Right renal cortex interstitium (tissue), 3 donors: ENCODE results near the gene B3GAT2. TPM values are rescaled to one million over a fixed set of nuclear protein-coding genes. Genes with fewer than 3 reads are reported as not detected.

Experiments
- DNase-seq, 3 donors: peaks; one replicate each; pipeline ENCODE4 v3.0.0-alpha.2; 2013; ENCODE audit warnings: low read depth in 3 of 3, low spot score in 2 of 3
- polyA plus RNA-seq, 3 donors: library from polyadenylated mRNA; unstranded; fragments of 120-200 nt; gene quantifications; one replicate each; pipeline ENCODE4 v1.2.1, GENCODE V29; 2013; ENCODE audit not compliant: insufficient read length in 3 of 3

The B3GAT2 gene
- polyA plus RNA-seq, 3 donors: 1.0 to 1.3 (median 1.1) TPM

DNA sequence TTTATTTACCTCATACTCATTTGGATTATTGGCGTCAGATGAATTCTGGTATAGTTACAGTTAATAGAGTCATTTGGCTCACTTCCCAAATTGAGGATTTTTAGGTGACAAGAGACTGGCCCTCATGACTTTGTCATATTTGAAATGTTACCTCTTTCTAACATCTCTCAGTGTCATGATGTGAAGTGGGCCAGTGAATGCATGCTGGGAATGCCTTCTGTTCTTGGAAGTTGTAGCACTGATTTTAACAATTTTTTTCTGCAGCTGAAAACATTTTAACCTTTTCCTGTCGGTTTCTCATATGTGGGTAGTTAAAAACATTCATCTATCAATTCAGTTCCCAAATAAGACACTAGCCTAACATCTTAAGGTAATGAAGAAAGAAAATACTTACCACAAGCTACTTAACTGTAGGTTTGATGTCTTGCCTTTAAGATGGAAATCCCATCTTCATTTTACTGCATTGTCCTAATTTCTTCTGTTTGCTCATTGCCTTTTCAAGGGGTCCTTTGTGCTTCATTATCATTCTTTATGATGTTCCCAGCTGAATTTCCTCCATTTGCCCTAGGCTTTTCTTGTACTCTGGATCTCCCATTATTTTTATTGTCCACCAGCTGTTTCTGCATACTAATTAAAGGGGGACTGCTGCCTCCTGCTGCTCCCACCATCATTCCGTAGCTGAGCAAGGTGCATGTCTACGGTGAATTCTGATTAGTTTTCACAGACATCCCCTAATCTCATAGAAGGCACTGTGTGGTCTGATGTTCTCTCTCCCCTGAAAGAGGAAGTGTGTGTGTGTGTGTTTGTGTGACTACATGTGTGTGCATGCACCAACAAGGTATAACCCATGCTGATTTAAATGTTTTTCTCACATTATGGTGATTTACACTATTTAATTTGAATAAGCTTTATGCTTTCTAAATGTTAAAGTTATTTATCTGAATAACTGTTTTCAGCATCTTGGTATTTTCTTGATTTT lies 109.5 kb downstream of the B3GAT2 start:
- no peak for DNase-seq

GRCh38 chr6:70846207-70846835 lies 110.5 kb downstream of the B3GAT2 start:
- DNase-seq: no peak

- DNase-seq: no peak
Measured at GRCh38 chr6:70844301-70844700, 112.6 kb downstream of the B3GAT2 start.

DNA sequence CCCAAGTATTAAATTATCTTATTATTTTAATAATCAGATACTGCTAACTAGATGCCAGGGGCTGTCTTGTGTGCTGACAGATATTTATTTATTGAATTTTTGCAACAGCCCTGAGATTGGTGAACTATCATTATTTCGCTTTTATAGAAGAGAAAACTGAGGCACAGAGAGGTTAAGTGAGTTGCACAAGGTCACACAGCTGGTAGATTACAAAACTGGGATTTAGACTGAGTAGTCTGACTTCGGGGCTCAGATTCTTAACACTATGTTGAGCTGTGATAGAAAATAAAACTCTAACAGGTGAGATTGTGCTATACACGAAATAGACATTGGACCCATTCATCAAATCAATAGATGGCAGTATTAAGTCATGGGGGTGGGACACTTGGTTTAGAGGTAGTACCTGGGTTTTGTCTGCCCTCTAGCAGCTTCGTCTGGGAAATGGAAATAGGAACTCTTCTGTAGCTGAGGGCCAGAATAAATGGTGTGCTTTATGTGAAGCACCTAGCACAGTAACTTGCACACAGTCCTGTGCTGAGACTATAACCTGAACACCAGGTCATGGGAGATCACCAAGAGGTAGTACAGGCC lies 113.4 kb downstream of the B3GAT2 start:
- DNase-seq: no peak

DNA sequence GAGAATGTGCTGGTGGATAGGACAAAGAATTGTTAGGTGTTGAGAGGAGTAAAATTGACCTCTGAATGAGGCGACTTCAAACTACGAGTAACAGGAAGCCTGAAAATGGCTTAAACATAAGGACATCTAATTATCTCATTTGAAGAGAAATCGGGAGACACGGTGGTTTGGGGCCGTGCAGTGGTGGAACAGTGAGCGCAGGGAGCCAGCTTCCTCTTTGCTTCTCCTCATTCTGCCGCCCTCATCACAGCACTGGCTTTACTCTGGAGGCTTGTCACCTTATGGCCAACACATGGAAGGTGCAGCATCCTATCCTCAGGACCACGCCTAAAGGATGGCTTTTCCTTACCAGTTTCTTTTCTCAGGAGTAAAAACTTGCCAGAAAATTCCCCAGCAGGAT lies 114.3 kb downstream of the B3GAT2 start:
- DNase-seq: no peak

- DNase-seq: no peak
Measured at GRCh38 chr6:70841112-70841511, 115.7 kb downstream of the B3GAT2 start.

GRCh38 chr6:70839286-70840266 lies 117.3 kb downstream of the B3GAT2 start:
- no peak for DNase-seq

DNA sequence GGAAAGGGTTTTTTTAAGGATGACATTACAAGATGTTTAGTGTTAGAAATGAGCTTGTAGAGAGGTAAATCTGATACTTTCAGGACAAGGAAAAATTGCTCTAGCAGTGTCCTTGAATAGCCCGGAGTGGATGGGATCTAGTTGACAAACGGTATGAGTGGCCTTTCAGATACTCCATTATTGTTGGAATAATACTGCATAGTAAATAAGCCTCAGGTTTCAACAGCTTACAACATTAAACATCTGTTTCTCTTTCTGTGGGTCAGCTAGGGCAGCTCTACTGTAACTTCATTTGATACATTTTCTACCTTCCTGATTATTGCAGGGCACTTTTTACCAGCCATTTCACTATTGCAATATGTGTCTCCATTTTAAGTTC lies 118.0 kb downstream of the B3GAT2 start:
- no peak for DNase-seq

GRCh38 chr6:70834520-70834919 lies 122.3 kb downstream of the B3GAT2 start:
- DNase-seq: no peak

GRCh38 chr6:70831427-70831826 lies 125.4 kb downstream of the B3GAT2 start:
- DNase-seq: no peak

DNA sequence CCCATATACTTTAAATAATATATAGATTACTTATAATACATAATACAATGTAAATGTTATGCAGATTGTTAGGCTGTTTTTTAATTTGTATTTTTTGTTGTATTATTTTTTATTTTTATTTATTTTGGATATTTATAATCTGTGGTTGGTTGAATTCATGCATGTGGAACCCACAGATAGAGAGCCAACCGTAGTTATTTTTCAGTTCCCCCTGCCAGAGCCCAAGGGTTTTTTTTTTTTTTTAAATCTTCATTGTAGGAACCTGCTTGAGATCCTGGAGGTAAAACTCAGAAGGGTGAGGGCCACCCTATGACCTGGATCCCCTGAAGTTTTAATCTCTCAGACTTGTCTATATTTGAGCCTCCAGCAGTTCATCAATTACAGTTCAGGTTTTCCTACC lies 133.2 kb downstream of the B3GAT2 start:
- DNase-seq: no peak

DNA sequence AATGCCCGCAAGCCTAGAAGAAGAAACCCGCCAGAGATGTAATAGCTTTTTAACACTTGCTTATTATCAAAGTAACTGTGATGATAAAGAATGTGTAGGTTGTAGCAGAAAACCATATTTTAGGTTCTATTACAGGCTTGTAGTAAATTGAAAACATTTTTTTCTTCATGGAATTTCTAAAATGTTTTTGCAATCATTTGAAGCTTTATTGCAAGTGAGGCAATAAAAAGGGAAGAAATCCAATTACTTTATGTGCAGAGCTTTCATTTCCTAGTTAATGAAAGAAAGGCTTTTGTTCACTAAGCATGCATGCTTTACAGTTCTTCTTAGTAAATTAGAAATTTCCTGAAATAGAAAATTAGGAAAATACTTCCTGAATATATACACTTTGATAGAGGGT lies 135.1 kb downstream of the B3GAT2 start:
- DNase-seq: no peak

- DNase-seq: no peak
Measured at GRCh38 chr6:70820778-70821177, 136.1 kb downstream of the B3GAT2 start.

GRCh38 chr6:70819646-70820045 lies 137.2 kb downstream of the B3GAT2 start:
- DNase-seq: no peak

- DNase-seq: no peak
Measured at GRCh38 chr6:70813885-70814284, 143.0 kb downstream of the B3GAT2 start.

DNA sequence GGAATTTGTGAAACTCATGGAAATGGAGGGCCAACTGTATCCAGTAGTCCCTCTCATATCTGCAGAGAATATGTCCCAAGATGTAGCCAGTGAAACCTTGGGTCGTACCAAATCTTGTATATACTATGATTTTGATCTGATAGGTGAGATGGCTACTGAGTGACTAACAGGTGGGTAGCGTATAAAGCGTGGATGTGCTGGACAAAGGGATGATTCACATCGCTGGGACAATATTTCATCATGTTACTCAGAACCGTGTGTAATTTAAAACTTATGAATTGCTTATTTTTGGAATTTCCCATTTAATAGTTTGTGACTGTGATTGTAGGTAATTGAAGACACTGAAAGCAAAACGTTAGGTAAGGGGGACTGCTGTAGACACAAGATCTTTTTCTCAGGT lies 145.1 kb downstream of the B3GAT2 start:
- no peak for DNase-seq
